ENCODE measurements around the gene MRPL17. TPM values are rescaled to one million over a fixed set of nuclear protein-coding genes. Genes with fewer than 3 reads are reported as not detected.

The MRPL17 gene
- total and polyA plus RNA-seq, 2 experiments from 2014 or later, result 26.7 to 81.8 TPM

GRCh38 chr11:6637871-6638270 lies 45.3 kb downstream of the MRPL17 start (continued):
- TF ChIP-seq ZNF462 (CRISPR knock-in tag; IDR thresholded peaks at IDR 0.05) (no peak), CTCF (conservative IDR thresholded peaks at IDR 0.05; ENCODE audit: low read depth in 2 of 2) (no peak), ZNF114 (CRISPR knock-in tag; IDR thresholded peaks at IDR 0.05) (no peak), REST (IDR thresholded peaks at IDR 0.05; ENCODE audit: unreplicated experiment) (no peak), ZNF331 (CRISPR knock-in tag; IDR thresholded peaks at IDR 0.05; ENCODE audit: low read depth) (no peak), ETS1 (IDR thresholded peaks at IDR 0.05) (no peak), NANOG (IDR thresholded peaks at IDR 0.05; ENCODE audit: borderline replicate concordance) (no peak), POLR2AphosphoS5 (IDR thresholded peaks at IDR 0.05; ENCODE audit: low read depth) (no peak), EZH2 (IDR thresholded peaks at IDR 0.05; ENCODE audit: low read depth, unreplicated experiment) (no peak)

Measured in GM23338 (cell line).